WTC11 (cell line): ENCODE results near the gene C5orf58. TPM values are rescaled to one million over a fixed set of nuclear protein-coding genes. Genes with fewer than 3 reads are reported as not detected.

Experiments used
- ATAC-seq: fragments of 200-7000 bp; cut with Tn5 transposase; 2 replicates; pipeline ENCODE4 v1.10.0; 2021; ENCODE audit warnings: mild to moderate bottlenecking, moderate library complexity
- CTCF ChIA-PET: fragments of 300-600 bp; sonication (Branson Sonifier 250); formaldehyde crosslinking; loops from one replicate; lab custom pipeline; 2021; ENCODE audit warnings: antibody characterized with exemption; lab: Charles Lee
- POLR2A ChIA-PET: fragments of 350-600 bp; sonication (Branson Sonifier 250); formaldehyde crosslinking; loops from one replicate; lab custom pipeline; 2021; ENCODE audit warnings: antibody characterized with exemption; lab: Charles Lee
- DNase-seq: peaks from one replicate; pipeline ENCODE4 v3.0.0; 2021; ENCODE audit warnings: low spot score
- H3K27ac Mint-ChIP-seq: 2 replicates; pipeline ENCODE4 v1.8.0; 2021; ENCODE audit warnings: mixed read lengths
- H3K27me3 Mint-ChIP-seq: 2 replicates; pipeline ENCODE4 v1.8.0; 2021; ENCODE audit warnings: low read depth, mild to moderate bottlenecking, moderate library complexity, mixed read lengths
- H3K36me3 Mint-ChIP-seq: 2 replicates; pipeline ENCODE4 v1.8.0; 2021; ENCODE audit warnings: mixed read lengths
- H3K4me1 Mint-ChIP-seq: 2 replicates; pipeline ENCODE4 v1.8.0; 2022; ENCODE audit warnings: mixed read lengths
- H3K4me3 Mint-ChIP-seq: 2 replicates; pipeline ENCODE4 v1.8.0; 2021; ENCODE audit warnings: mild to moderate bottlenecking, moderate library complexity, mixed read lengths
- H3K9me3 Mint-ChIP-seq: 2 replicates; pipeline ENCODE4 v1.8.0; 2021; ENCODE audit warnings: mixed read lengths
- AFF4 ChIP-seq: sonication (generic); formaldehyde crosslinking; IDR thresholded peaks from 2 replicates; pipeline ENCODE4 v1.8.1; 2023; ENCODE audit warnings: mild to moderate bottlenecking, missing genetic modification reagents, borderline replicate concordance
- ATF6 ChIP-seq: sonication (generic); formaldehyde crosslinking; IDR thresholded peaks from 2 replicates; pipeline ENCODE4 v1.8.1; 2023; ENCODE audit warnings: mild to moderate bottlenecking, missing genetic modification reagents
- CDX4 ChIP-seq: fragments of 250-450 bp; sonication (Bioruptor Pico); IDR thresholded peaks from 2 replicates; pipeline ENCODE4 v1.9.0; 2021; ENCODE audit warnings: moderate library complexity, mild to moderate bottlenecking, inconsistent platforms, borderline replicate concordance
- E2F1 ChIP-seq: sonication (generic); formaldehyde crosslinking; IDR thresholded peaks from 2 replicates; pipeline ENCODE4 v1.8.0; 2022; ENCODE audit warnings: mild to moderate bottlenecking, missing genetic modification reagents
- E2F5 ChIP-seq: sonication (generic); formaldehyde crosslinking; IDR thresholded peaks from 2 replicates; pipeline ENCODE4 v1.8.1; 2022; ENCODE audit warnings: mild to moderate bottlenecking, moderate library complexity, missing genetic modification reagents
- EMX1 ChIP-seq: fragments of 250-450 bp; sonication (Bioruptor Pico); IDR thresholded peaks from 2 replicates; pipeline ENCODE4 v1.8.0; 2021; ENCODE audit warnings: mild to moderate bottlenecking
- ETV6 ChIP-seq: sonication (generic); formaldehyde crosslinking; IDR thresholded peaks from 2 replicates; pipeline ENCODE4 v1.8.1; 2022; ENCODE audit warnings: mild to moderate bottlenecking, missing genetic modification reagents
- FOXJ3 ChIP-seq: sonication (generic); formaldehyde crosslinking; IDR thresholded peaks from 2 replicates; pipeline ENCODE4 v1.9.0; 2021; ENCODE audit warnings: missing genetic modification reagents, mild to moderate bottlenecking, borderline replicate concordance
- IRF1 ChIP-seq: sonication (generic); formaldehyde crosslinking; IDR thresholded peaks from 2 replicates; pipeline ENCODE4 v1.8.0; 2023; ENCODE audit warnings: missing genetic modification reagents
- MAX ChIP-seq: sonication (generic); formaldehyde crosslinking; IDR thresholded peaks from 2 replicates; pipeline ENCODE4 v1.8.0; 2022; ENCODE audit warnings: mild to moderate bottlenecking, missing genetic modification reagents
- MYBL2 ChIP-seq: sonication (generic); formaldehyde crosslinking; IDR thresholded peaks from 2 replicates; pipeline ENCODE4 v1.8.1; 2023; ENCODE audit warnings: mild to moderate bottlenecking, moderate library complexity, missing genetic modification reagents
- NFYB ChIP-seq: sonication (generic); formaldehyde crosslinking; conservative IDR thresholded peaks from 2 replicates; pipeline ENCODE4 v1.8.0; 2022; ENCODE audit warnings: low read depth, missing genetic modification reagents
- PRRX2 ChIP-seq: fragments of 250-450 bp; sonication (Bioruptor Pico); IDR thresholded peaks from 2 replicates; pipeline ENCODE4 v1.8.0; 2021; ENCODE audit warnings: mild to moderate bottlenecking
- TP53 ChIP-seq: sonication (generic); formaldehyde crosslinking; IDR thresholded peaks from 2 replicates; pipeline ENCODE4 v1.8.1; 2023; ENCODE audit warnings: mild to moderate bottlenecking, missing genetic modification reagents
- USF2 ChIP-seq: sonication (generic); formaldehyde crosslinking; IDR thresholded peaks from 2 replicates; pipeline ENCODE4 v1.8.1; 2023; ENCODE audit warnings: mild to moderate bottlenecking, missing genetic modification reagents, moderate library complexity
- ZMAT4 ChIP-seq: fragments of 250-450 bp; sonication (Bioruptor Pico); IDR thresholded peaks from 2 replicates; pipeline ENCODE4 v1.9.0; 2021; ENCODE audit warnings: mild to moderate bottlenecking
- ZNF232 ChIP-seq: sonication (generic); formaldehyde crosslinking; IDR thresholded peaks from 2 replicates; pipeline ENCODE4 v1.8.0; 2022; ENCODE audit warnings: mild to moderate bottlenecking, missing genetic modification reagents
- ZNF532 ChIP-seq: fragments of 250-450 bp; sonication (Bioruptor Pico); IDR thresholded peaks from 2 replicates; pipeline ENCODE4 v1.9.0; 2021; ENCODE audit warnings: mild to moderate bottlenecking, borderline replicate concordance
- total RNA-seq: library from RNA; stranded (reverse); gene quantifications from 3 replicates; pipeline ENCODE4 v1.2.3, GENCODE V29; 2021

Gene C5orf58
- total RNA-seq, 1 experiment from 2014 or later, result 2.0 TPM

- no peak for TF ChIP-seq IRF1
- no peak for TF ChIP-seq ZNF232 (CRISPR knock-in tag)
Observed at GRCh38 chr5:170256571-170256970, 23.8 kb downstream of the C5orf58 start (continued).

- TF ChIP-seq TP53 (no peak), E2F5 (no peak), ATF6 (CRISPR knock-in tag) (no peak), MYBL2 (CRISPR knock-in tag) (no peak), MAX (no peak), E2F1 (CRISPR knock-in tag) (no peak), AFF4 (CRISPR knock-in tag) (no peak), PRRX2 (CRISPR knock-in tag) (no peak), EMX1 (no peak), ZNF532 (no peak), FOXJ3 (CRISPR knock-in tag) (no peak), CDX4 (CRISPR knock-in tag) (no peak), USF2 (CRISPR knock-in tag) (no peak), ZMAT4 (no peak), ETV6 (CRISPR knock-in tag) (no peak), NFYB (CRISPR knock-in tag) (no peak)
- TF ChIP-seq, all 79 proteins: peak for 0
- ChIA-PET POLR2A (no interaction called here), CTCF (interaction anchor here (0.7 to 2.1 kb wide), 5 partner anchors 10 to 146 kb away, joined by 3 to 7 read pairs (median 5); no protein-coding TSS in a partner anchor)
- H3K27me3 Mint-ChIP-seq, result no peaks in the 10 kb centered on the region; the same call in 1 of the 2 replicates
- H3K9me3 Mint-ChIP-seq, result no peaks in the 10 kb centered on the region
- ATAC-seq (no peak), DNase-seq (no peak)
- H3K4me3 Mint-ChIP-seq, result no peak overlapping the region
- H3K4me1 Mint-ChIP-seq, result peaks cover 71% of the 10 kb centered on the region
- no peak overlapping the region for H3K27ac Mint-ChIP-seq
- no peaks in the 10 kb centered on the region for H3K36me3 Mint-ChIP-seq
Observed at GRCh38 chr5:170257370-170257769, 24.6 kb downstream of the C5orf58 start.
